ENCODE measurements around the gene PDE4D.

- TF ChIP-seq CTCF (IDR thresholded peaks at IDR 0.05; ENCODE audit: insufficient read depth, low read depth, low read length) (no peak), EZH2 (IDR thresholded peaks at IDR 0.05; ENCODE audit: insufficient read depth, low read length) (no peak)
These were observed 687.4 kb downstream of the PDE4D start for GRCh38 chr5:59206132-59206581.

Data from astrocyte (in vitro differentiated cells and primary cell).